Fibroblast of gingiva (primary cell): ENCODE data around the gene APOBEC3B.
A peak's percentile ranks its signal among the peaks of the same experiment; 100 is the strongest.
"Not testable (repeated sequence)": the region's sequence is repeated elsewhere in the genome, so short reads cannot be mapped to it uniquely, and the experiment has no call there.

ENCODE experiments used
- DNase-seq: peaks from one replicate; pipeline ENCODE4 v3.0.0-alpha.2; 2011; ENCODE audit warnings: low read depth

APOBEC3B gene

GRCh38 chr22:38967451-38968450 lies 14.4 kb upstream of the APOBEC3B start:
- no peak for DNase-seq

- DNase-seq, result no peak
These were observed 13.3 kb upstream of the APOBEC3B start for GRCh38 chr22:38968801-38969200.

GRCh38 chr22:38970551-38970950 lies 11.6 kb upstream of the APOBEC3B start:
- no peak for DNase-seq

- DNase-seq, result no peak
These were observed 10.9 kb upstream of the APOBEC3B start for GRCh38 chr22:38971202-38971601.

GRCh38 chr22:38971791-38972190 lies 10.4 kb upstream of the APOBEC3B start:
- no peak for DNase-seq

- DNase-seq, result no peak
These were observed 9.6 kb upstream of the APOBEC3B start for GRCh38 chr22:38972558-38972957.

- DNase-seq, result no peak
These were observed 8.6 kb upstream of the APOBEC3B start for GRCh38 chr22:38973289-38974169.

- DNase-seq, result no peak
These were observed 7.8 kb upstream of the APOBEC3B start for GRCh38 chr22:38974170-38974825.

- DNase-seq, result no peak
These were observed 7.3 kb upstream of the APOBEC3B start for GRCh38 chr22:38974826-38975175.

GRCh38 chr22:38977289-38977688 lies 4.9 kb upstream of the APOBEC3B start:
- DNase-seq, result not testable (repeated sequence)

- DNase-seq, result not testable (repeated sequence)
These were observed 1.6 kb upstream of the APOBEC3B start for GRCh38 chr22:38980587-38980986.

- no peak for DNase-seq
These were observed 849 bp upstream of the APOBEC3B start for GRCh38 chr22:38981005-38981991.

- DNase-seq, result no peak
These were observed 2.1 kb downstream of the APOBEC3B start for GRCh38 chr22:38984224-38984623.

GRCh38 chr22:38984784-38985757 lies 2.9 kb downstream of the APOBEC3B start:
- DNase-seq, result not testable (repeated sequence)

GRCh38 chr22:38986629-38987028 lies 4.5 kb downstream of the APOBEC3B start:
- no peak for DNase-seq

- no peak for DNase-seq
These were observed 5.2 kb downstream of the APOBEC3B start for GRCh38 chr22:38987171-38987895.

GRCh38 chr22:38989466-38989865 lies 7.3 kb downstream of the APOBEC3B start:
- DNase-seq, result no peak

- peak; percentile 0 for DNase-seq
These were observed 10.8 kb downstream of the APOBEC3B start for GRCh38 chr22:38992871-38993371.

GRCh38 chr22:38996105-38996504 lies 14.0 kb downstream of the APOBEC3B start:
- no peak for DNase-seq
